ENCODE measurements around the gene PEX19.

The PEX19 gene

GRCh38 chr1:160258177-160258798 is 26.6 kb downstream of the PEX19 start:
- no peaks in the 10 kb centered on the region for H3K36me3 ChIP-seq (ENCODE audit: control insufficient read depth, insufficient read depth, low read length)
- no peak overlapping the region for H3K4me3 ChIP-seq (ENCODE audit: insufficient read depth, low read depth, low read length)
- no peaks in the 10 kb centered on the region for H3K27me3 ChIP-seq (ENCODE audit: control insufficient read depth, insufficient read depth, low read length, poor library complexity, severe bottlenecking)
- peaks cover 23% of the 10 kb centered on the region for H3K4me1 ChIP-seq (ENCODE audit: control insufficient read depth, insufficient read depth, low read length)
- WGBS, 2 experiments, result 91 to 97% methylated on average over 7 of the region's 7 CpGs
- no peaks in the 10 kb centered on the region for H3K9me3 ChIP-seq (ENCODE audit: control insufficient read depth, low read length)
- no peak overlapping the region for H3K27ac ChIP-seq (ENCODE audit: insufficient read depth, low read depth, low read length, poor library complexity, severe bottlenecking)

- Histone ChIP-seq H3K27me3 (ENCODE audit: control insufficient read depth, insufficient read depth, low read length, poor library complexity, severe bottlenecking) (no peaks in the 10 kb centered on the region), H3K4me1 (ENCODE audit: control insufficient read depth, insufficient read depth, low read length) (peaks cover 23% of the 10 kb centered on the region), H3K27ac (ENCODE audit: insufficient read depth, low read depth, low read length, poor library complexity, severe bottlenecking) (no peak overlapping the region), H3K36me3 (ENCODE audit: control insufficient read depth, insufficient read depth, low read length) (no peaks in the 10 kb centered on the region), H3K4me3 (ENCODE audit: insufficient read depth, low read depth, low read length) (no peak overlapping the region), H3K9me3 (ENCODE audit: control insufficient read depth, low read length) (no peaks in the 10 kb centered on the region)
- WGBS, 2 experiments, result 83 to 88% methylated on average over 6 of the region's 6 CpGs
These were observed 27.4 kb downstream of the PEX19 start for GRCh38 chr1:160257411-160258015.

- 97 to 99% methylated on average over 2 to 3 of the region's 3 CpGs for WGBS, 2 experiments
- H3K27ac ChIP-seq (ENCODE audit: insufficient read depth, low read depth, low read length, poor library complexity, severe bottlenecking), result no peak overlapping the region
- H3K4me3 ChIP-seq (ENCODE audit: insufficient read depth, low read depth, low read length), result no peak overlapping the region
- peaks cover 23% of the 10 kb centered on the region for H3K4me1 ChIP-seq (ENCODE audit: control insufficient read depth, insufficient read depth, low read length)
- no peaks in the 10 kb centered on the region for H3K9me3 ChIP-seq (ENCODE audit: control insufficient read depth, low read length)
- no peaks in the 10 kb centered on the region for H3K36me3 ChIP-seq (ENCODE audit: control insufficient read depth, insufficient read depth, low read length)
- no peaks in the 10 kb centered on the region for H3K27me3 ChIP-seq (ENCODE audit: control insufficient read depth, insufficient read depth, low read length, poor library complexity, severe bottlenecking)
These were observed 28.4 kb downstream of the PEX19 start for GRCh38 chr1:160256396-160257046.

GRCh38 chr1:160255781-160256300 is 29.1 kb downstream of the PEX19 start:
- Histone ChIP-seq H3K4me3 (ENCODE audit: insufficient read depth, low read depth, low read length) (no peak overlapping the region), H3K27me3 (ENCODE audit: control insufficient read depth, insufficient read depth, low read length, poor library complexity, severe bottlenecking) (no peaks in the 10 kb centered on the region), H3K27ac (ENCODE audit: insufficient read depth, low read depth, low read length, poor library complexity, severe bottlenecking) (no peak overlapping the region), H3K4me1 (ENCODE audit: control insufficient read depth, insufficient read depth, low read length) (peaks cover 19% of the 10 kb centered on the region), H3K36me3 (ENCODE audit: control insufficient read depth, insufficient read depth, low read length) (no peaks in the 10 kb centered on the region), H3K9me3 (ENCODE audit: control insufficient read depth, low read length) (no peaks in the 10 kb centered on the region)
- WGBS, 2 experiments, result 92 to 94% methylated on average over 4 of the region's 4 CpGs

GRCh38 chr1:160251687-160252526 is 33.0 kb downstream of the PEX19 start:
- Histone ChIP-seq H3K27ac (ENCODE audit: insufficient read depth, low read depth, low read length, poor library complexity, severe bottlenecking) (peak overlapping the region; percentile 32), H3K27me3 (ENCODE audit: control insufficient read depth, insufficient read depth, low read length, poor library complexity, severe bottlenecking) (no peaks in the 10 kb centered on the region), H3K9me3 (ENCODE audit: control insufficient read depth, low read length) (no peaks in the 10 kb centered on the region), H3K4me1 (ENCODE audit: control insufficient read depth, insufficient read depth, low read length) (no peaks in the 10 kb centered on the region), H3K4me3 (ENCODE audit: insufficient read depth, low read depth, low read length) (no peak overlapping the region), H3K36me3 (ENCODE audit: control insufficient read depth, insufficient read depth, low read length) (no peaks in the 10 kb centered on the region)
- 84 to 88% methylated on average over 5 of the region's 5 CpGs for WGBS, 2 experiments

GRCh38 chr1:160251011-160251410 is 33.9 kb downstream of the PEX19 start:
- H3K27ac ChIP-seq (ENCODE audit: insufficient read depth, low read depth, low read length, poor library complexity, severe bottlenecking), result no peak overlapping the region
- no peaks in the 10 kb centered on the region for H3K4me1 ChIP-seq (ENCODE audit: control insufficient read depth, insufficient read depth, low read length)
- no peak overlapping the region for H3K4me3 ChIP-seq (ENCODE audit: insufficient read depth, low read depth, low read length)
- H3K9me3 ChIP-seq (ENCODE audit: control insufficient read depth, low read length), result no peaks in the 10 kb centered on the region
- H3K36me3 ChIP-seq (ENCODE audit: control insufficient read depth, insufficient read depth, low read length), result no peaks in the 10 kb centered on the region
- no peaks in the 10 kb centered on the region for H3K27me3 ChIP-seq (ENCODE audit: control insufficient read depth, insufficient read depth, low read length, poor library complexity, severe bottlenecking)

GRCh38 chr1:160247053-160247452 is 37.9 kb downstream of the PEX19 start:
- Histone ChIP-seq H3K36me3 (ENCODE audit: control insufficient read depth, insufficient read depth, low read length) (peaks cover 5% of the 10 kb centered on the region), H3K9me3 (ENCODE audit: control insufficient read depth, low read length) (no peaks in the 10 kb centered on the region), H3K4me1 (ENCODE audit: control insufficient read depth, insufficient read depth, low read length) (no peaks in the 10 kb centered on the region), H3K27ac (ENCODE audit: insufficient read depth, low read depth, low read length, poor library complexity, severe bottlenecking) (no peak overlapping the region), H3K27me3 (ENCODE audit: control insufficient read depth, insufficient read depth, low read length, poor library complexity, severe bottlenecking) (no peaks in the 10 kb centered on the region), H3K4me3 (ENCODE audit: insufficient read depth, low read depth, low read length) (no peak overlapping the region)
- 100% methylated on average over 1 of the region's 1 CpG for WGBS, 2 experiments

GRCh38 chr1:160245434-160245833 is 39.5 kb downstream of the PEX19 start:
- Histone ChIP-seq H3K27ac (ENCODE audit: insufficient read depth, low read depth, low read length, poor library complexity, severe bottlenecking) (no peak overlapping the region), H3K36me3 (ENCODE audit: control insufficient read depth, insufficient read depth, low read length) (peaks cover 8% of the 10 kb centered on the region)
- WGBS, 2 experiments, result 86 to 100% methylated on average over 1 of the region's 1 CpG

GRCh38 chr1:160244209-160244608 is 40.7 kb downstream of the PEX19 start:
- 95 to 100% methylated on average over 1 of the region's 1 CpG for WGBS, 2 experiments
- Histone ChIP-seq H3K36me3 (ENCODE audit: control insufficient read depth, insufficient read depth, low read length) (peaks cover 20% of the 10 kb centered on the region), H3K27me3 (ENCODE audit: control insufficient read depth, insufficient read depth, low read length, poor library complexity, severe bottlenecking) (no peaks in the 10 kb centered on the region), H3K27ac (ENCODE audit: insufficient read depth, low read depth, low read length, poor library complexity, severe bottlenecking) (no peak overlapping the region), H3K4me3 (ENCODE audit: insufficient read depth, low read depth, low read length) (no peak overlapping the region), H3K9me3 (ENCODE audit: control insufficient read depth, low read length) (no peaks in the 10 kb centered on the region), H3K4me1 (ENCODE audit: control insufficient read depth, insufficient read depth, low read length) (no peaks in the 10 kb centered on the region)

More at GRCh38 chr1:160245434-160245833, 39.5 kb downstream of the PEX19 start:
- Histone ChIP-seq H3K27me3 (ENCODE audit: control insufficient read depth, insufficient read depth, low read length, poor library complexity, severe bottlenecking) (no peaks in the 10 kb centered on the region), H3K4me3 (ENCODE audit: insufficient read depth, low read depth, low read length) (no peak overlapping the region), H3K4me1 (ENCODE audit: control insufficient read depth, insufficient read depth, low read length) (no peaks in the 10 kb centered on the region), H3K9me3 (ENCODE audit: control insufficient read depth, low read length) (no peaks in the 10 kb centered on the region)

- H3K27me3 ChIP-seq (ENCODE audit: control insufficient read depth, insufficient read depth, low read length, poor library complexity, severe bottlenecking), result no peaks in the 10 kb centered on the region
- H3K27ac ChIP-seq (ENCODE audit: insufficient read depth, low read depth, low read length, poor library complexity, severe bottlenecking), result no peak overlapping the region
- H3K9me3 ChIP-seq (ENCODE audit: control insufficient read depth, low read length), result no peaks in the 10 kb centered on the region
- H3K4me3 ChIP-seq (ENCODE audit: insufficient read depth, low read depth, low read length), result no peak overlapping the region
- peaks cover 25% of the 10 kb centered on the region for H3K36me3 ChIP-seq (ENCODE audit: control insufficient read depth, insufficient read depth, low read length)
- H3K4me1 ChIP-seq (ENCODE audit: control insufficient read depth, insufficient read depth, low read length), result no peaks in the 10 kb centered on the region
These were observed 41.2 kb downstream of the PEX19 start for GRCh38 chr1:160243767-160244166.
